Endothelial cell of umbilical vein (primary cell): ENCODE measurements around the gene TRDN.

Experiments
- CTCF ChIP-seq, 2 donors: IDR thresholded peaks; 1 replicate in 1 of 2; 2 replicates in 1 of 2; pipeline ENCODE4 v1.5.1; 2011; ENCODE audit warnings: low read length in 2 of 2, mild to moderate bottlenecking in 2 of 2, moderate library complexity in 2 of 2, control low read depth in 1 of 2, inconsistent platforms in 1 of 2, low read depth in 1 of 2; ENCODE audit not compliant: insufficient read depth in 1 of 2; ENCODE audit errors: extremely low read depth in 1 of 2
- EZH2 ChIP-seq: IDR thresholded peaks from 2 replicates; pipeline ENCODE4 v1.6.1; 2012; ENCODE audit warnings: borderline replicate concordance, low read depth, mild to moderate bottlenecking, moderate library complexity, low read length, inconsistent platforms; ENCODE audit not compliant: severe bottlenecking
- FOS ChIP-seq: IDR thresholded peaks from 2 replicates; pipeline ENCODE4 v1.6.1; 2011; ENCODE audit warnings: mild to moderate bottlenecking, low read length, moderate library complexity, borderline replicate concordance; ENCODE audit not compliant: insufficient read depth
- GATA2 ChIP-seq: IDR thresholded peaks from 2 replicates; pipeline ENCODE4 v1.7.0; 2011; ENCODE audit warnings: low read depth, mild to moderate bottlenecking, moderate library complexity, mixed read lengths, low read length; ENCODE audit not compliant: insufficient read length, insufficient read depth
- JUN ChIP-seq: IDR thresholded peaks from 2 replicates; pipeline ENCODE4 v1.6.1; 2011; ENCODE audit warnings: borderline replicate concordance, low read depth; ENCODE audit not compliant: insufficient read length, insufficient read depth
- MAX ChIP-seq: IDR thresholded peaks from 2 replicates; pipeline ENCODE4 v1.6.1; 2011; ENCODE audit not compliant: insufficient read depth, insufficient read length
- MYC ChIP-seq: IDR thresholded peaks from one replicate; pipeline ENCODE4 v1.6.1; 2011; ENCODE audit warnings: mild to moderate bottlenecking, low read depth, low read length
- POLR2A ChIP-seq: IDR thresholded peaks from 2 replicates; pipeline ENCODE4 v1.6.1; 2012; ENCODE audit warnings: low read depth, mild to moderate bottlenecking, control low read depth, low read length
- POLR2AphosphoS5 ChIP-seq: IDR thresholded peaks from 2 replicates; pipeline ENCODE4 v1.6.1; 2012; ENCODE audit warnings: low read depth, mild to moderate bottlenecking, control low read depth, low read length, moderate library complexity; ENCODE audit not compliant: insufficient read depth

- TF ChIP-seq MAX (no peak), CTCF (IDR thresholded peaks at IDR 0.05; ENCODE audit: extremely low read depth in 1 of 2, insufficient read depth in 1 of 2, low read depth in 1 of 2, low read length in 2 of 2) (no peak), JUN (no peak), MYC (no peak), POLR2AphosphoS5 (no peak), POLR2A (no peak), EZH2 (no peak), GATA2 (no peak), FOS (no peak)
Observed at GRCh38 chr6:123360359-123360758, 276.4 kb downstream of the TRDN start.
